Peyer's patch (tissue), 4 donors: ENCODE measurements around the gene BLTP3A.

Experiments used
- POLR2A ChIP-seq, 2 donors: fragments of 450-650 bp; IDR thresholded peaks; one replicate each; pipeline ENCODE4 v1.5.1; 2017; ENCODE audit warnings: antibody characterized with exemption in 2 of 2, mild to moderate bottlenecking in 2 of 2, moderate library complexity in 2 of 2
- TF ChIP-seq, protein P1 (sequence below), 6 experiments: fragments of 450-650 bp in 4 of 6; fragments of 200-600 bp in 2 of 6; sonication (generic) in 1 of 6; IDR thresholded peaks; one replicate each; pipeline ENCODE4 v1.5.1; 2017 to 2019; ENCODE audit warnings: antibody characterized with exemption in 6 of 6, mild to moderate bottlenecking in 3 of 6, moderate library complexity in 1 of 6

DNA sequence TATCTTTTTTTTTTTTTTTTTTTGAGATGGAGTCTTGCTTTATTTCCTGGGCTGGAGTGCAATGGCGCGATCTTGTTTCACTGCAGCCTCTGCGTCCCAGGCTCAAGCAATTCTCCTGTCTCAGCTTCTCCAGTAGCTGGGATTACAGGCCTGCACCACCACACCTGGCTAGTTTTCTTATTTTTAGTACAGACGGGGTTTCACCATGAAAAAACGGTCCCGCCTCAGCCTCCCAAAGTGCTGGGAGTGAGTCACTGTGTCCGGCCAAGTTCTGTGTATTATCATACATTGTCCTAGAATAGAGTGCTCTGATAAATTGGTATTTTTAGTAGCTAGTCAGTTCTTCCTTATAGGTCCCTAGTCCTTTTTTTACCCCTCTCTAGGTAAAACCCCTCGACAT is 31.8 kb upstream of the BLTP3A start:
- no peak for TF ChIP-seq POLR2A (IDR thresholded peaks at IDR 0.05)
- TF ChIP-seq, protein P1, sequence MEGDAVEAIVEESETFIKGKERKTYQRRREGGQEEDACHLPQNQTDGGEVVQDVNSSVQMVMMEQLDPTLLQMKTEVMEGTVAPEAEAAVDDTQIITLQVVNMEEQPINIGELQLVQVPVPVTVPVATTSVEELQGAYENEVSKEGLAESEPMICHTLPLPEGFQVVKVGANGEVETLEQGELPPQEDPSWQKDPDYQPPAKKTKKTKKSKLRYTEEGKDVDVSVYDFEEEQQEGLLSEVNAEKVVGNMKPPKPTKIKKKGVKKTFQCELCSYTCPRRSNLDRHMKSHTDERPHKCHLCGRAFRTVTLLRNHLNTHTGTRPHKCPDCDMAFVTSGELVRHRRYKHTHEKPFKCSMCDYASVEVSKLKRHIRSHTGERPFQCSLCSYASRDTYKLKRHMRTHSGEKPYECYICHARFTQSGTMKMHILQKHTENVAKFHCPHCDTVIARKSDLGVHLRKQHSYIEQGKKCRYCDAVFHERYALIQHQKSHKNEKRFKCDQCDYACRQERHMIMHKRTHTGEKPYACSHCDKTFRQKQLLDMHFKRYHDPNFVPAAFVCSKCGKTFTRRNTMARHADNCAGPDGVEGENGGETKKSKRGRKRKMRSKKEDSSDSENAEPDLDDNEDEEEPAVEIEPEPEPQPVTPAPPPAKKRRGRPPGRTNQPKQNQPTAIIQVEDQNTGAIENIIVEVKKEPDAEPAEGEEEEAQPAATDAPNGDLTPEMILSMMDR (IDR thresholded peaks at IDR 0.05): no peak
